ENCODE results near the gene MAPKBP1. TPM values are rescaled to one million over a fixed set of nuclear protein-coding genes. Genes with fewer than 3 reads are reported as not detected.
A peak's percentile ranks its signal among the peaks of the same experiment; 100 is the strongest.

Gene MAPKBP1
- total and polyA plus RNA-seq, 9 of the 15 experiments (the other 6 are each of a cell fraction or from before 2014, with no cell fraction given) = 0.15 to 9.5 (median 4.5) TPM

DNA sequence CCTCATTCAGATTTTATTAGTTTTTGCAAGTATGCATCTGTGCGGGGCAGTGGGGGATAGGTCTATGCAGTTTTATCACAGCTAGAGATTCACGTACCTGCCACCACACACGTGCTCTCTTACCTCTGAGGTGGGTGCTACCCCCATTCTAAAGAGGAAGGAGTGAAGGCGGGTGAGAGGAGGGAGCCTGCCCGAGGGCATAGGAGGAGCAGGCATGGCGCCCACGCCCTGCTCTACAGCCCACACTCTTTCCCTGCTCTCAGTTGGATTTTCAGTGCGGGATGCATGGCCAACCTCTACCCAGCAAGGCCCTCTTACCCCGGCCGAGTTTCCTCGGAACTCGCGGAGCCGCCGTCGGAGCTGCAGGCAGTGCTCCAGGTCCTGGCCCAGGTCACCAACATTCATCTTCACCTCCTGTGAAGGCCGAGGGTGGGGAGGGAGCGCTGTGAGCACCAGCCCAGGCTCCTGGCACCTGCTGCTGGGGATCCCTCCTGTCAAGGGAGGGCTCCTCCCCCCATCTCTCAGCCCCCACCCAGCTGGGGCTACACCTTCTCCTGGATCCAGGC is 91.3 kb downstream of the MAPKBP1 start:
- ATAC-seq = no peak
- Histone ChIP-seq H3K4me1 (replicated peaks in 1 of 2; ENCODE audit: control insufficient read depth in 2 of 2, insufficient read depth in 2 of 2, low read length in 2 of 2) (peaks cover 0 to 51% of the 10 kb centered on the region in 2 experiments; a peak in 2 of 5 replicates), H3K4me3 (no peak overlapping the region), H3K79me2 (ENCODE audit: control insufficient read depth, insufficient read depth, low read length) (no peaks in the 10 kb centered on the region), H3K9ac (ENCODE audit: insufficient read depth in 1 of 2, low read depth in 2 of 2, low read length in 2 of 2) (peak overlapping the region in 1 of 2 experiments; percentile 26; a peak in 1 of 4 replicates), H3K4me2 (ENCODE audit: insufficient read depth, low read length) (no peak overlapping the region), H3K36me3 (ENCODE audit: control insufficient read depth, insufficient read depth, low read length) (no peaks in the 10 kb centered on the region), H3K9me3 (replicated peaks; ENCODE audit: control insufficient read depth, insufficient read depth, low read depth, low read length) (no peaks in the 10 kb centered on the region; the same call in 1 of the 2 replicates), H3K27me3 (ENCODE audit: control insufficient read depth in 2 of 2, insufficient read depth in 2 of 2, low read length in 2 of 2) (peaks cover 77 to 96% of the 10 kb centered on the region in 2 experiments), H3K9me1 (ENCODE audit: control insufficient read depth, insufficient read depth, low read length) (no peaks in the 10 kb centered on the region), H3K27ac (ENCODE audit: extremely low read depth, low read depth, low read length) (no peak overlapping the region), H2AFZ (ENCODE audit: low read depth, low read length) (no peak overlapping the region), H4K20me1 (replicated peaks; ENCODE audit: control insufficient read depth, insufficient read depth, low read length) (peaks cover 28% of the 10 kb centered on the region)
- ChIA-PET POLR2A (no interaction called here), CTCF (ENCODE audit: low intra/inter-chr PET ratio) (no interaction called here)
- no peak for FAIRE-seq
- intact Hi-C loops (cut with micrococcal nuclease) = no loop called here
- WGBS (ENCODE audit: insufficient coverage, low coverage, missing lambda C conversion rate) = 32% methylated on average over 16 of the region's 18 CpGs
- DNase-seq (ENCODE audit: extremely low read depth in 1 of 4, low spot score in 3 of 4) = no peak
- in situ Hi-C loops (cut with MboI) = no loop called here
- no TSS peak for BruUV-seq (replicated peaks)
- TF ChIP-seq SREBF2 (CRISPR knock-in tag; IDR thresholded peaks at IDR 0.05) (no peak), SMAD1 (IDR thresholded peaks at IDR 0.05; ENCODE audit: low read depth, low read length, partially characterized antibody) (no peak), ZNF41 (CRISPR knock-in tag; conservative IDR thresholded peaks at IDR 0.05) (no peak), ZNF408 (CRISPR knock-in tag; IDR thresholded peaks at IDR 0.05; ENCODE audit: low read depth) (no peak), TOE1 (IDR thresholded peaks at IDR 0.05; ENCODE audit: borderline replicate concordance) (no peak), TOE1 (CRISPR knock-in tag; IDR thresholded peaks at IDR 0.05; ENCODE audit: borderline replicate concordance, low read depth) (no peak)
- TF ChIP-seq, protein P1, sequence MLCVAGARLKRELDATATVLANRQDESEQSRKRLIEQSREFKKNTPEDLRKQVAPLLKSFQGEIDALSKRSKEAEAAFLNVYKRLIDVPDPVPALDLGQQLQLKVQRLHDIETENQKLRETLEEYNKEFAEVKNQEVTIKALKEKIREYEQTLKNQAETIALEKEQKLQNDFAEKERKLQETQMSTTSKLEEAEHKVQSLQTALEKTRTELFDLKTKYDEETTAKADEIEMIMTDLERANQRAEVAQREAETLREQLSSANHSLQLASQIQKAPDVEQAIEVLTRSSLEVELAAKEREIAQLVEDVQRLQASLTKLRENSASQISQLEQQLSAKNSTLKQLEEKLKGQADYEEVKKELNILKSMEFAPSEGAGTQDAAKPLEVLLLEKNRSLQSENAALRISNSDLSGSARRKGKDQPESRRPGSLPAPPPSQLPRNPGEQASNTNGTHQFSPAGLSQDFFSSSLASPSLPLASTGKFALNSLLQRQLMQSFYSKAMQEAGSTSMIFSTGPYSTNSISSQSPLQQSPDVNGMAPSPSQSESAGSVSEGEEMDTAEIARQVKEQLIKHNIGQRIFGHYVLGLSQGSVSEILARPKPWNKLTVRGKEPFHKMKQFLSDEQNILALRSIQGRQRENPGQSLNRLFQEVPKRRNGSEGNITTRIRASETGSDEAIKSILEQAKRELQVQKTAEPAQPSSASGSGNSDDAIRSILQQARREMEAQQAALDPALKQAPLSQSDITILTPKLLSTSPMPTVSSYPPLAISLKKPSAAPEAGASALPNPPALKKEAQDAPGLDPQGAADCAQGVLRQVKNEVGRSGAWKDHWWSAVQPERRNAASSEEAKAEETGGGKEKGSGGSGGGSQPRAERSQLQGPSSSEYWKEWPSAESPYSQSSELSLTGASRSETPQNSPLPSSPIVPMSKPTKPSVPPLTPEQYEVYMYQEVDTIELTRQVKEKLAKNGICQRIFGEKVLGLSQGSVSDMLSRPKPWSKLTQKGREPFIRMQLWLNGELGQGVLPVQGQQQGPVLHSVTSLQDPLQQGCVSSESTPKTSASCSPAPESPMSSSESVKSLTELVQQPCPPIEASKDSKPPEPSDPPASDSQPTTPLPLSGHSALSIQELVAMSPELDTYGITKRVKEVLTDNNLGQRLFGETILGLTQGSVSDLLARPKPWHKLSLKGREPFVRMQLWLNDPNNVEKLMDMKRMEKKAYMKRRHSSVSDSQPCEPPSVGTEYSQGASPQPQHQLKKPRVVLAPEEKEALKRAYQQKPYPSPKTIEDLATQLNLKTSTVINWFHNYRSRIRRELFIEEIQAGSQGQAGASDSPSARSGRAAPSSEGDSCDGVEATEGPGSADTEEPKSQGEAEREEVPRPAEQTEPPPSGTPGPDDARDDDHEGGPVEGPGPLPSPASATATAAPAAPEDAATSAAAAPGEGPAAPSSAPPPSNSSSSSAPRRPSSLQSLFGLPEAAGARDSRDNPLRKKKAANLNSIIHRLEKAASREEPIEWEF (CRISPR knock-in tag; IDR thresholded peaks at IDR 0.05) = no peak
- TF ChIP-seq, protein P2, sequence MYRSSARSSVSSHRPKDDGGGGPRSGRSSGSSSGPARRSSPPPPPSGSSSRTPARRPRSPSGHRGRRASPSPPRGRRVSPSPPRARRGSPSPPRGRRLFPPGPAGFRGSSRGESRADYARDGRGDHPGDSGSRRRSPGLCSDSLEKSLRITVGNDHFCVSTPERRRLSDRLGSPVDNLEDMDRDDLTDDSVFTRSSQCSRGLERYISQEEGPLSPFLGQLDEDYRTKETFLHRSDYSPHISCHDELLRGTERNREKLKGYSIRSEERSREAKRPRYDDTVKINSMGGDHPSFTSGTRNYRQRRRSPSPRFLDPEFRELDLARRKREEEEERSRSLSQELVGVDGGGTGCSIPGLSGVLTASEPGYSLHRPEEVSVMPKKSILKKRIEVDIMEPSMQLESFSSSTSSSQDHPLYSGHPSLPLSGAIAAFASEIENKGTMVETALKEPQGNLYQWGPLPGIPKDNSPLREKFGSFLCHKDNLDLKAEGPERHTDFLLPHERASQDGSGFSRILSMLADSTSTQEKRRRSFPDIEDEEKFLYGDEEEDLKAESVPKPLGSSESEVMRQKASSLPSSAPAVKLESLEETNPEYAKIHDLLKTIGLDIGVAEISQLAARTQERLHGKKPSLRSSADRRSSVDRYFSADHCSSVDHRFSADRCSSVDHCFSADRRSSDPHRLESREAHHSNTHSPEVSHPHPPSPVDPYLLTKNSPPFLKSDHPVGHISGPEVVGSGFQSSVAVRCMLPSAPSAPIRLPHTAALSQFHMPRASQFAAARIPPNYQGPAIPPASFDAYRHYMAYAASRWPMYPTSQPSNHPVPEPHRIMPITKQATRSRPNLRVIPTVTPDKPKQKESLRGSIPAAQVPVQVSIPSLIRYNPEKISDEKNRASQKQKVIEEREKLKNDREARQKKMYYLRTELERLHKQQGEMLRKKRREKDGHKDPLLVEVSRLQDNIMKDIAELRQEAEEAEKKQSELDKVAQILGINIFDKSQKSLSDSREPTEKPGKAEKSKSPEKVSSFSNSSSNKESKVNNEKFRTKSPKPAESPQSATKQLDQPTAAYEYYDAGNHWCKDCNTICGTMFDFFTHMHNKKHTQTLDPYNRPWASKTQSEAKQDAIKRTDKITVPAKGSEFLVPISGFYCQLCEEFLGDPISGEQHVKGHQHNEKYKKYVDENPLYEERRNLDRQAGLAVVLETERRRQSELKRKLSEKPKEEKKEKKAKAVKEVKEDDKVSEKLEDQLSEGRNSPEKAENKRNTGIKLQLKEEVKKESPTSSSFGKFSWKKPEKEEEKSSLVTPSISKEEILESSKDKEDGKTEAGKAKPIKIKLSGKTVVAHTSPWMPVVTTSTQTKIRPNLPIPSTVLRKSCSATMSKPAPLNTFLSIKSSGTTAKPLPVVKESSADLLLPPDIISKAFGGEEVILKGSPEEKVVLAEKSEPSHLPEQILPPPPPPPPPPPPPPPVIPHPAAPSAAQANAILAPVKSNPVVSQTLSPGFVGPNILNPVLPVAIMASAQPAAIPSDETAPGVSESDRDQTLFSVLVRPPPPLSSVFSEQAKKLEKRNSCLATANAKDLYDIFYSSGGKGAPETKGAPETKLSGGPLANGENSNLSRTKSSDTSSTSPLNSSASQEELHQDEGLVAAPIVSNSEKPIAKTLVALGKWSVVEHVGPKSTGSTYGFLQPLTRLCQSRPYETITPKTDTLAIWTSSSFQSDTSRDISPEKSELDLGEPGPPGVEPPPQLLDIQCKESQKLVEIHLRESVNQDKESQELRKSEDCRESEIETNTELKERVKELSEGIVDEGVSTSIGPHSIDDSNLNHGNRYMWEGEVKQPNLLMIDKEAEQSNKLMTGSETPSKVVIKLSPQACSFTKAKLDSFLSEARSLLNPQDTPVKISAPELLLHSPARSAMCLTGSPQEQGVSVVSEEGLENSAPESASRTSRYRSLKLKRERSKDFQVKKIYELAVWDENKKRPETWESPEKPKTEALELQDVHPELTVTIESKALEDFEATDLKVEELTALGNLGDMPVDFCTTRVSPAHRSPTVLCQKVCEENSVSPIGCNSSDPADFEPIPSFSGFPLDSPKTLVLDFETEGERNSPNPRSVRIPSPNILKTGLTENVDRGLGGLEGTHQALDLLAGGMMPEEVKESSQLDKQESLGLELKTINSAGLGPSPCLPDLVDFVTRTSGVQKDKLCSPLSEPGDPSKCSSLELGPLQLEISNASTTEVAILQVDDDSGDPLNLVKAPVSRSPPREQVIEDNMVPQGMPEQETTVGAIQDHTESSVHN (IDR thresholded peaks at IDR 0.05; ENCODE audit: borderline replicate concordance in 1 of 2, low read depth in 1 of 2) = no peak

All from K562 (cell line).